ENCODE data around the gene USP20.

DNA sequence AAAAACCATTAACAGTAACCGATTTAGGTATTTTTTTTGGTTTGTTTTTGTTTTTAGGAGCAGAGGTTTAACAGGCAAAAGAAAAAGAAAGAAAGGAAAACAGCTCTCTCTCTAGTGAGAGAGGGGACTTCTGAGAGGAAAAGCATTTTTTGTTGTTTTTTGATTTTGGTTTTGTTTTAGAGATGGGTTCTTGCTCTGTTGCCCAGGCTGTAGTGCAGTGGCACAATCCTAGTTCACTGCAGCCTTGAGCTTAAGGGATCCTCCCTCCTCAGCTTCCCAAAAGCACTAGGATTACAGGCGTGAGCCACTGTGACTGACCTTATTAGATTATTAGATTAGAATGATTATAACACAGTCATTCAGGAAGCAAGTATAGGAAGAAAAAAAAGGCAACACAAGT is 10.1 kb downstream of the USP20 start:
- no peak for TF ChIP-seq POLR2A (IDR thresholded peaks at IDR 0.05; ENCODE audit: low read length)
- TF ChIP-seq GATA1 (IDR thresholded peaks at IDR 0.05; ENCODE audit: low read depth, low read length), result no peak

All from erythroblast (primary cell).